K562 (cell line): ENCODE measurements around the gene HKDC1. TPM values are rescaled to one million over a fixed set of nuclear protein-coding genes. Genes with fewer than 3 reads are reported as not detected.

Experiments used
- MAFG ChIP-seq: fragments of 450-650 bp; conservative IDR thresholded peaks from 2 replicates; pipeline ENCODE4 v1.6.1; 2016; ENCODE audit warnings: missing genetic modification characterization, missing compliant biosample characterization
- POLR2AphosphoS5 ChIP-seq: IDR thresholded peaks from 2 replicates; pipeline ENCODE4 v1.6.1; 2011; ENCODE audit warnings: mild to moderate bottlenecking, low read depth, low read length, moderate library complexity; ENCODE audit not compliant: control insufficient read depth, insufficient read depth
- REST ChIP-seq, 2 experiments: fragments of 450-650 bp; formaldehyde crosslinking in 1 of 2; IDR thresholded peaks; 2 replicates each; pipeline versions ENCODE4 v1.4.0 to v1.6.1; 2014 to 2020; ENCODE audit warnings: mild to moderate bottlenecking in 2 of 2, borderline replicate concordance in 1 of 2, low read depth in 1 of 2
- SMAD4 ChIP-seq: fragments of 250-450 bp; sonication (Bioruptor Pico); conservative IDR thresholded peaks from 2 replicates; pipeline ENCODE4 v1.8.0; 2021; ENCODE audit warnings: inconsistent platforms, mild to moderate bottlenecking, moderate library complexity
- ZBTB8A ChIP-seq: fragments of 450-650 bp; IDR thresholded peaks from 2 replicates; pipeline ENCODE4 v1.6.1; 2018; ENCODE audit warnings: mild to moderate bottlenecking, moderate library complexity; ENCODE audit not compliant: partially characterized antibody
- polyA plus RNA-seq, 8 experiments: library from polyadenylated mRNA; depleted of rRNA in 4 of 8; stranded (reverse) in 5 of 8; unstranded in 3 of 8; fragments of >200 nt; fragmentation: Nextera tagmentation in 2 of 8; fragmentation: Illumina TruSeq in 1 of 8; extraction: Ambion mirVana in 2 of 8; extraction: Trizol in 1 of 8; gene quantifications; 2 replicates each; pipeline versions ENCODE4 v1.2.1 to v1.2.3, GENCODE V29; 2011 to 2014; ENCODE audit warnings: inconsistent platforms in 1 of 8, missing spikeins in 1 of 8
- total RNA-seq, 7 experiments: library from RNA; depleted of rRNA in 6 of 7; stranded (reverse); fragments of >200 nt in 6 of 7; fragmentation: Illumina TruSeq in 2 of 7; extraction: Trizol in 2 of 7; gene quantifications; 2 replicates each; pipeline versions ENCODE4 v1.2.1 to v1.2.3, GENCODE V29; 2011 to 2021; ENCODE audit warnings: low replicate concordance in 1 of 7

HKDC1 gene
- total and polyA plus RNA-seq, 9 of the 15 experiments (the other 6 are each of a cell fraction or from before 2014, with no cell fraction given): 0.04 to 0.22 (median 0.11) TPM; not detected in 5

DNA sequence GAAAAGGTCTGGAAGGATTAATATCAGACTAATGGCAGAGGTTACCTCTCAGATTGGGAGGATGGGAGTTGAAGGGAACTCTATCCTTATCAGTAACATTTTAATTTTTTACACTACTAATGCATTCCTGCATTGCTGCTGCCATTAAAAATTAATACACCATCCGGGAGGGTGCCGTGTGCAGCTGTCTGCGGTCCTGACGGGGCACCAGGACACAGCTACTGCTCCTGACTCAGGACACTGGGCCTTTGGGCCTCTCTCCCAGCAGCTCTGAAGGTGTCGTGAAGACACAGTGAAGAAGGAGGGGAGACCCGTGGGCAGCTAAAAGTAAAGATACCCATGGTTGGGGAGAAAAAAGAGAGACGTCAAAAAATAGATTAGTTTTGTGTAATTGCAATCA lies 34.7 kb downstream of the HKDC1 start (continued):
- TF ChIP-seq REST (IDR thresholded peaks at IDR 0.05; ENCODE audit: borderline replicate concordance): no peak
- TF ChIP-seq REST (CRISPR knock-in tag; IDR thresholded peaks at IDR 0.05; ENCODE audit: low read depth): no peak
- no peak for TF ChIP-seq POLR2AphosphoS5
- no peak for TF ChIP-seq ZBTB8A
- no peak for TF ChIP-seq SMAD4 (CRISPR knock-in tag)
- TF ChIP-seq MAFG (tag): no peak
